Fibroblast of pulmonary artery (primary cell): ENCODE measurements around the gene RFTN1.
"Not testable (repeated sequence)": the region's sequence is repeated elsewhere in the genome, so short reads cannot be mapped to it uniquely, and the experiment has no call there.

ENCODE experiments used
- DNase-seq: peaks from one replicate; pipeline ENCODE4 v3.0.0-alpha.2; 2010; ENCODE audit warnings: low read depth
- H3K4me3 ChIP-seq: replicated peaks from 2 replicates; pipeline ENCODE4 v1.5.1; 2011; ENCODE audit warnings: low read depth, mild to moderate bottlenecking, control low read depth, low read length, moderate library complexity
- CTCF ChIP-seq: IDR thresholded peaks from 2 replicates; pipeline ENCODE4 v1.5.1; 2011; ENCODE audit warnings: mild to moderate bottlenecking, control low read depth, low read length, inconsistent platforms; ENCODE audit errors: missing control alignments

Gene RFTN1

GRCh38 chr3:16494814-16495431 is 18.6 kb downstream of the RFTN1 start:
- TF ChIP-seq CTCF: no peak
- DNase-seq: peak; percentile 34
- no peak overlapping the region for H3K4me3 ChIP-seq

GRCh38 chr3:16494094-16494493 is 19.4 kb downstream of the RFTN1 start:
- no peak overlapping the region for H3K4me3 ChIP-seq
- TF ChIP-seq CTCF: no peak
- no peak for DNase-seq

GRCh38 chr3:16490062-16490619 is 23.4 kb downstream of the RFTN1 start:
- no peak for TF ChIP-seq CTCF
- no peak for DNase-seq
- no peak overlapping the region for H3K4me3 ChIP-seq

GRCh38 chr3:16489326-16490061 is 24.0 kb downstream of the RFTN1 start:
- not testable (repeated sequence) for DNase-seq, H3K4me3 ChIP-seq

- no peak overlapping the region for H3K4me3 ChIP-seq
- TF ChIP-seq CTCF: no peak
- DNase-seq: no peak
These were observed 24.9 kb downstream of the RFTN1 start for GRCh38 chr3:16488637-16489036.

- TF ChIP-seq CTCF: no peak
- no peak overlapping the region for H3K4me3 ChIP-seq
- no peak for DNase-seq
These were observed 25.9 kb downstream of the RFTN1 start for GRCh38 chr3:16487511-16488175.

GRCh38 chr3:16486951-16487480 is 26.5 kb downstream of the RFTN1 start:
- DNase-seq: no peak
- H3K4me3 ChIP-seq: no peak overlapping the region
- TF ChIP-seq CTCF: no peak
